ENCODE measurements around the gene TAS2R38. TPM values are rescaled to one million over a fixed set of nuclear protein-coding genes. Genes with fewer than 3 reads are reported as not detected.
"Not testable (repeated sequence)": the region's sequence is repeated elsewhere in the genome, so short reads cannot be mapped to it uniquely, and the experiment has no call there.

Gene TAS2R38
- total RNA-seq, 1 experiment from 2014 or later: not detected

DNA sequence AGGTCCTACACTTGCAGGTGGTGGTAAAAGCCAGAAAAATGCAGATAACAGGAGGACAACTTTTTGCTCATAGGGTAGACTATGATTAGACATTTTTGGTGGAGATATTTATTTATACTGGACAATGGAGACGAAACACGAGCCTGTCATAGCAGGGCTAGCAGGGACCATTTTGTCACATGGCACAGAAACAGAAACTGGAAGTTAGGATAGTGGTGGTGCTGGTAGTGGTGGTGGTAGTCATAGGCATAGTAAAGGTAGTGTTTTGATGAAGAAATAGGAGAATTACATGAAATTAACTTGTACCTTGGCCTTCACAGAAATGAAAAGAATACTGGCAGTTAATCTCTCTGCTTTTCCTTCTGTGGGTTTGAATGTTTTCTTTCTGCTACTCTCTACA is 13.3 kb upstream of the TAS2R38 start:
- DNase-seq: no peak
- TF ChIP-seq, protein P1, sequence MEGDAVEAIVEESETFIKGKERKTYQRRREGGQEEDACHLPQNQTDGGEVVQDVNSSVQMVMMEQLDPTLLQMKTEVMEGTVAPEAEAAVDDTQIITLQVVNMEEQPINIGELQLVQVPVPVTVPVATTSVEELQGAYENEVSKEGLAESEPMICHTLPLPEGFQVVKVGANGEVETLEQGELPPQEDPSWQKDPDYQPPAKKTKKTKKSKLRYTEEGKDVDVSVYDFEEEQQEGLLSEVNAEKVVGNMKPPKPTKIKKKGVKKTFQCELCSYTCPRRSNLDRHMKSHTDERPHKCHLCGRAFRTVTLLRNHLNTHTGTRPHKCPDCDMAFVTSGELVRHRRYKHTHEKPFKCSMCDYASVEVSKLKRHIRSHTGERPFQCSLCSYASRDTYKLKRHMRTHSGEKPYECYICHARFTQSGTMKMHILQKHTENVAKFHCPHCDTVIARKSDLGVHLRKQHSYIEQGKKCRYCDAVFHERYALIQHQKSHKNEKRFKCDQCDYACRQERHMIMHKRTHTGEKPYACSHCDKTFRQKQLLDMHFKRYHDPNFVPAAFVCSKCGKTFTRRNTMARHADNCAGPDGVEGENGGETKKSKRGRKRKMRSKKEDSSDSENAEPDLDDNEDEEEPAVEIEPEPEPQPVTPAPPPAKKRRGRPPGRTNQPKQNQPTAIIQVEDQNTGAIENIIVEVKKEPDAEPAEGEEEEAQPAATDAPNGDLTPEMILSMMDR (IDR thresholded peaks at IDR 0.05; ENCODE audit: unreplicated experiment): no peak
- peaks cover 5% of the 10 kb centered on the region for H3K36me3 Mint-ChIP-seq (ENCODE audit: insufficient read depth, unreplicated experiment)
- no peaks in the 10 kb centered on the region for H3K4me1 Mint-ChIP-seq (ENCODE audit: low read depth, unreplicated experiment)
- CTCF ChIA-PET: no interaction called here
- no peaks in the 10 kb centered on the region for H3K27me3 Mint-ChIP-seq (ENCODE audit: unreplicated experiment)
- intact Hi-C loops (cut with micrococcal nuclease; ENCODE audit: unreplicated experiment): no loop called here
- H3K27ac Mint-ChIP-seq (ENCODE audit: unreplicated experiment): no peak overlapping the region
- no TSS peak for BruUV-seq (replicated peaks)
- H3K4me3 Mint-ChIP-seq (ENCODE audit: low read depth, unreplicated experiment): no peak overlapping the region
- H3K9me3 Mint-ChIP-seq (ENCODE audit: low read depth, unreplicated experiment): no peaks in the 10 kb centered on the region

DNA sequence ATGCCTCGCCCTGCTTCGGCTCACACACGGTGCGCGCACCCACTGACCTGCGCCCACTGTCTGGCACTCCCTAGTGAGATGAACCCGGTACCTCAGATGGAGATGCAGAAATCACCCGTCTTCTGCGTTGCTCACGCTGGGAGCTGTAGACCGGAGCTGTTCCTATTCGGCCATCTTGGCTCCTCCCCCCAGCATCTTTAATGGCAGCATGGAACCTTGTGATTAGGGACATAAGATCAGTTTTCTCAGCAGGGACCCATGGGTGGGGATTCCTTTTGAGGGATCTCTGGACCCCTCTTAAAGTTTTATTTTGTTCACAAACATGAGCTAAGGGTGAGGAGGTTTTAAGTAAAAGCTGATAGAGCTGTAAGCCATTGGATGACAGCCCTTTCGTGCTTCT is 12.4 kb upstream of the TAS2R38 start:
- DNase-seq; H3K4me1 Mint-ChIP-seq (ENCODE audit: low read depth, unreplicated experiment); BruUV-seq (replicated peaks); intact Hi-C loops (cut with micrococcal nuclease; ENCODE audit: unreplicated experiment); H3K27ac Mint-ChIP-seq (ENCODE audit: unreplicated experiment); H3K36me3 Mint-ChIP-seq (ENCODE audit: insufficient read depth, unreplicated experiment); H3K9me3 Mint-ChIP-seq (ENCODE audit: low read depth, unreplicated experiment); CTCF ChIA-PET; H3K27me3 Mint-ChIP-seq (ENCODE audit: unreplicated experiment): not testable (repeated sequence)
- H3K4me3 Mint-ChIP-seq (ENCODE audit: low read depth, unreplicated experiment): peak overlapping the region; percentile 58

DNA sequence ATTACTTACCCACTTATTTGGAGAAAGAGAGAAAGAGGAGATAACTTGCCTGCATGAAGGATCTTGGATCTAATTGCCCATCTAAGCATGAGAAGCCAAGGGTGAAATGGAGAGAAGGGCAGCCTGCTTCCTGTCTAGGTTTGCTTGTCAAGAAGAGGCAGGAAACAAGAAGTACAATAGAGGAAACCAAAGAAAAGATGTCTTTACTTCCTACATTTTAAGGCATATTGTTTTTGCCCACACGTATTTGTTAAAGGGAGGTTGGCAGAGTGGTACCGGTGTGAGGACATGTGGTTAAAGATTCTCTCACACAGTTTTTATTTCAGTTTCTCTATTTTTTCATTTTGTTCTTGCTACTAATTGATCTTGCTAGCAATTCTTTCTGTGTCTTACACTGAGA is 6.0 kb upstream of the TAS2R38 start:
- no TSS peak for BruUV-seq (replicated peaks)
- TF ChIP-seq, protein P1 (IDR thresholded peaks at IDR 0.05; ENCODE audit: unreplicated experiment): no peak

DNA sequence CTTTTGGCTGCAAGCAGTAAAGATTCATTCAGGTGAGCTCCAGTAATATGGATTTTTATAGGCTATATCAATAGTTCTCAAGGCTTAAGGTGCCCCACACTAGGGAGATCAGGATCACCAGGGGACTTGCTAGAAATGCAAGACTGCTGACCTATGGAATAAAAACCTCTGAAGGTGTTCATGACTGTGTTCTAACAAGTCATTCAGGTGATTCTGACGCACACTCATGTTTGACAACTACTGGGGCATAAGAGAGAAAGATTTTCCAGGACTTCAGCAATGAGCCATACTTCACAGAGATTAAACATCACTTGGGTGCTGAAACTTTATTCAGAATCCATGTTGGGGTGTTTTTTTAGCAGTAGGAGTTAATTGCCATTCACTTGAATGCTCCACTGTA is 4.8 kb upstream of the TAS2R38 start:
- BruUV-seq (replicated peaks): no TSS peak
- H3K9me3 Mint-ChIP-seq (ENCODE audit: low read depth, unreplicated experiment): no peaks in the 10 kb centered on the region
- no peak for DNase-seq
- intact Hi-C loops (cut with micrococcal nuclease; ENCODE audit: unreplicated experiment): loop anchor here (5.0 kb wide), 4 partner anchors 134 to 504 kb away; partner anchors contain the start of gene MGAM2
- CTCF ChIA-PET: no interaction called here
- no peak overlapping the region for H3K27ac Mint-ChIP-seq (ENCODE audit: unreplicated experiment)
- H3K27me3 Mint-ChIP-seq (ENCODE audit: unreplicated experiment): peaks cover 2% of the 10 kb centered on the region
- H3K4me3 Mint-ChIP-seq (ENCODE audit: low read depth, unreplicated experiment): no peak overlapping the region
- H3K36me3 Mint-ChIP-seq (ENCODE audit: insufficient read depth, unreplicated experiment): no peaks in the 10 kb centered on the region
- TF ChIP-seq, protein P1 (IDR thresholded peaks at IDR 0.05; ENCODE audit: unreplicated experiment): no peak
- peaks cover 10% of the 10 kb centered on the region for H3K4me1 Mint-ChIP-seq (ENCODE audit: low read depth, unreplicated experiment)

More for the DNA sequence above, 6.0 kb upstream of the TAS2R38 start:
- Mint-ChIP-seq H3K27me3 (ENCODE audit: unreplicated experiment) (no peaks in the 10 kb centered on the region), H3K36me3 (ENCODE audit: insufficient read depth, unreplicated experiment) (no peaks in the 10 kb centered on the region), H3K4me3 (ENCODE audit: low read depth, unreplicated experiment) (no peak overlapping the region), H3K9me3 (ENCODE audit: low read depth, unreplicated experiment) (no peaks in the 10 kb centered on the region), H3K27ac (ENCODE audit: unreplicated experiment) (no peak overlapping the region), H3K4me1 (ENCODE audit: low read depth, unreplicated experiment) (peaks cover 10% of the 10 kb centered on the region)
- no peak for DNase-seq
- CTCF ChIA-PET: no interaction called here
- intact Hi-C loops (cut with micrococcal nuclease; ENCODE audit: unreplicated experiment): loop anchor here (5.0 kb wide), 4 partner anchors 133 to 503 kb away; partner anchors contain the start of gene MGAM2

DNA sequence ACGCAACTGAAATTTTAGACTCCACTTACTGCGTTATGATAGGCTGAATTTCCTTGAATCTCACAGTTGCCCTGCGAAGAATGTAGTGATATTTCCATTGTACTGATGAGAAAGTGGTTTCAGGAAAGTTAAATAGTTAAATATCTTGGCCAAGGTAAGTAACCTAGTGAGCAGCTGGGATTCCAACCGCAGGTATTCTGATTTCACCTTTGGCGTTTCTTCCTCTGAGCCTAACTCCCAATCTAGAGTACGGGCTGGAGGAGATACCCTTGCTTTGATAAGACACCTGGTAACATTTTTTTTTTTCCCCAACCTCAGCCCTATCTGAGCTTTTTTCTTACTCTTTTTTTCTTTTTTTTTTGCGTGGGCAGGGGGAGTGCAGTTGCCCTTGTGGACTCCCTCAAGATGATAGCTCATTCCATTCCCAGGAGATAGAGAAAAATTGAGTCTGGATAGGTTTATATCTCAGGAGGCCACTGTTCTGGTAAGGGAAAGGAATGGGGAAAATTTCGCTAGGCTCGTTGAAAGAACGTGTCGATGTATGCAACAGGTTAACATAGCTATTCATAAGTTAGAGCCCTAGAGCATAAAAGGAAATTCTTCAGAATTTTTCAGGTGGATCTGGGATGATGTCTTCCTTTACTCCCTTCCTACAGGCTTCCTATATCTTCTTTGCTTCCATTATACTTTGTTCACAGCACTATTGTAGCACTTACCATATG is 3.1 kb upstream of the TAS2R38 start:
- BruUV-seq (replicated peaks): no TSS peak
- TF ChIP-seq, protein P1 (IDR thresholded peaks at IDR 0.05; ENCODE audit: unreplicated experiment): no peak
- no peaks in the 10 kb centered on the region for H3K36me3 Mint-ChIP-seq (ENCODE audit: insufficient read depth, unreplicated experiment)
- H3K4me1 Mint-ChIP-seq (ENCODE audit: low read depth, unreplicated experiment): peaks cover 10% of the 10 kb centered on the region
- H3K9me3 Mint-ChIP-seq (ENCODE audit: low read depth, unreplicated experiment): no peaks in the 10 kb centered on the region
- no peak for DNase-seq
- H3K4me3 Mint-ChIP-seq (ENCODE audit: low read depth, unreplicated experiment): peak overlapping the region; percentile 64
- intact Hi-C loops (cut with micrococcal nuclease; ENCODE audit: unreplicated experiment): loop anchor here (1.0 to 5.0 kb wide), 7 partner anchors 54 to 506 kb away; partner anchors contain the start of gene MGAM2
- H3K27me3 Mint-ChIP-seq (ENCODE audit: unreplicated experiment): peaks cover 15% of the 10 kb centered on the region
- CTCF ChIA-PET: interaction anchor here (0.7 to 2.1 kb wide), 19 partner anchors 16 to 506 kb away, joined by 3 to 8 read pairs (median 4); no protein-coding TSS in a partner anchor
- H3K27ac Mint-ChIP-seq (ENCODE audit: unreplicated experiment): peak overlapping the region; percentile 43

Measured in Calu3 (cell line).